Neural cell (in vitro differentiated cells): ENCODE results near the gene HK1. TPM values are rescaled to one million over a fixed set of nuclear protein-coding genes. Genes with fewer than 3 reads are reported as not detected.

Source experiments
- H2AFZ ChIP-seq: fragments of 200-600, 300-800 bp; sonication (generic), shearing (Covaris generic); 2 replicates; pipeline ENCODE4 v1.6.0; 2014; ENCODE audit warnings: low read depth, mild to moderate bottlenecking, antibody characterized with exemption, low read length, moderate library complexity
- H3F3A ChIP-seq: fragments of 200-600 bp; shearing (Covaris generic); 2 replicates; pipeline ENCODE4 v1.6.1; 2016; ENCODE audit warnings: mild to moderate bottlenecking, moderate library complexity, mixed read lengths, antibody characterized with exemption, low read length; ENCODE audit not compliant: insufficient read depth, poor library complexity, severe bottlenecking
- H3K27ac ChIP-seq: fragments of 200-600, 300-800 bp; sonication (generic), shearing (Covaris generic); 2 replicates; pipeline ENCODE4 v1.5.1; 2014; ENCODE audit warnings: mild to moderate bottlenecking, low read length, moderate library complexity
- H3K27me3 ChIP-seq: fragments of 300-800, 200-600 bp; sonication (generic), shearing (Covaris generic); 2 replicates; pipeline ENCODE4 v1.6.0; 2014; ENCODE audit warnings: mild to moderate bottlenecking, low read depth, low read length, moderate library complexity; ENCODE audit not compliant: insufficient read depth
- H3K36me3 ChIP-seq: fragments of 300-800, 200-600 bp; sonication (generic), shearing (Covaris generic); 2 replicates; pipeline ENCODE4 v1.5.1; 2014; ENCODE audit warnings: mild to moderate bottlenecking, antibody characterized with exemption, low read length, moderate library complexity; ENCODE audit not compliant: insufficient read depth
- H3K4me2 ChIP-seq: fragments of 300-800, 200-600 bp; sonication (generic), shearing (Covaris generic); 2 replicates; pipeline ENCODE4 v1.6.0; 2014; ENCODE audit warnings: mild to moderate bottlenecking, low read length
- H3K4me3 ChIP-seq: fragments of 300-800, 200-600 bp; sonication (generic), shearing (Covaris generic); 2 replicates; pipeline ENCODE4 v1.5.1; 2014; ENCODE audit warnings: mild to moderate bottlenecking, low read length, moderate library complexity
- H3K79me2 ChIP-seq: fragments of 200-600 bp; shearing (Covaris generic); replicated peaks from 2 replicates; pipeline ENCODE4 v1.6.0; 2014; ENCODE audit warnings: mild to moderate bottlenecking, low read length, moderate library complexity; ENCODE audit not compliant: insufficient read depth
- H3K9ac ChIP-seq: fragments of 300-800, 200-600 bp; sonication (generic), shearing (Covaris generic); 2 replicates; pipeline ENCODE4 v1.6.1; 2016; ENCODE audit warnings: mild to moderate bottlenecking, low read length, mixed read lengths
- H3K9me2 ChIP-seq: fragments of 200-600 bp; shearing (Covaris generic); 2 replicates; pipeline ENCODE4 v1.6.1; 2016; ENCODE audit warnings: mild to moderate bottlenecking, low read length, mixed read lengths; ENCODE audit not compliant: insufficient read depth
- H3K9me3 ChIP-seq: fragments of 200-600, 300-800 bp; sonication (generic), shearing (Covaris generic); 2 replicates; pipeline ENCODE4 v1.6.1; 2016; ENCODE audit warnings: mild to moderate bottlenecking, mixed run types, low read length, moderate library complexity, mixed read lengths
- H4K20me1 ChIP-seq: fragments of 200-600 bp; shearing (Covaris generic); 2 replicates; pipeline ENCODE4 v1.6.1; 2016; ENCODE audit warnings: mild to moderate bottlenecking, mixed run types; ENCODE audit not compliant: insufficient read depth
- CTCF ChIP-seq: fragments of 450-650 bp; IDR thresholded peaks from 2 replicates; pipeline ENCODE4 v1.5.1; 2014; ENCODE audit warnings: antibody characterized with exemption, mild to moderate bottlenecking, moderate library complexity; ENCODE audit not compliant: poor library complexity, severe bottlenecking
- EP300 ChIP-seq: fragments of 450-650 bp; conservative IDR thresholded peaks from 2 replicates; pipeline ENCODE4 v1.6.1; 2014; ENCODE audit warnings: antibody characterized with exemption, mild to moderate bottlenecking, moderate library complexity; ENCODE audit not compliant: poor library complexity, severe bottlenecking
- EZH2 ChIP-seq: fragments of 200-600, 300-800 bp; shearing (Covaris generic), sonication (generic); IDR thresholded peaks from 2 replicates; pipeline ENCODE4 v1.6.1; 2014; ENCODE audit warnings: antibody characterized with exemption, low read length, borderline replicate concordance, mild to moderate bottlenecking; ENCODE audit not compliant: insufficient read depth, poor library complexity, severe bottlenecking
- MXI1 ChIP-seq: fragments of 450-650 bp; conservative IDR thresholded peaks from 2 replicates; pipeline ENCODE4 v1.6.1; 2014; ENCODE audit warnings: antibody characterized with exemption, mild to moderate bottlenecking; ENCODE audit not compliant: poor library complexity, severe bottlenecking
- POLR2AphosphoS5 ChIP-seq: IDR thresholded peaks from 2 replicates; pipeline ENCODE4 v1.6.1; 2012
- RAD21 ChIP-seq: fragments of 450-650 bp; conservative IDR thresholded peaks from 2 replicates; pipeline ENCODE4 v1.6.1; 2014; ENCODE audit warnings: antibody characterized with exemption, mild to moderate bottlenecking, moderate library complexity
- REST ChIP-seq: IDR thresholded peaks from 2 replicates; pipeline ENCODE4 v1.6.1; 2012; ENCODE audit warnings: borderline replicate concordance
- SMC3 ChIP-seq: fragments of 450-650 bp; conservative IDR thresholded peaks from 2 replicates; pipeline ENCODE4 v1.6.1; 2014; ENCODE audit warnings: antibody characterized with exemption, mild to moderate bottlenecking, moderate library complexity; ENCODE audit not compliant: poor library complexity
- TAF1 ChIP-seq: IDR thresholded peaks from 2 replicates; pipeline ENCODE4 v1.6.1; 2012; ENCODE audit warnings: low read depth
- polyA plus RNA-seq: library from polyadenylated mRNA; depleted of rRNA; stranded (reverse); fragments of >200 nt; gene quantifications from 2 replicates; pipeline ENCODE4 v1.2.3, GENCODE V29; 2014

The HK1 gene
- polyA plus RNA-seq, 1 donor from 2014 or later = 60.5 TPM

- no peak overlapping the region for H2AFZ ChIP-seq
- no peaks in the 10 kb centered on the region for H3K9me3 ChIP-seq
- TF ChIP-seq POLR2AphosphoS5 (no peak), SMC3 (no peak), EP300 (no peak), RAD21 (no peak), TAF1 (no peak)
- H3K27me3 ChIP-seq = no peaks in the 10 kb centered on the region
- H3K79me2 ChIP-seq = no peaks in the 10 kb centered on the region
- no peak overlapping the region for H3K9ac ChIP-seq
- no peak overlapping the region for H3K4me3 ChIP-seq
- no peaks in the 10 kb centered on the region for H3F3A ChIP-seq
- no peaks in the 10 kb centered on the region for H3K36me3 ChIP-seq
- H4K20me1 ChIP-seq = no peaks in the 10 kb centered on the region
- H3K4me2 ChIP-seq = no peak overlapping the region
- no peaks in the 10 kb centered on the region for H3K9me2 ChIP-seq
- no peak overlapping the region for H3K27ac ChIP-seq
These were observed 16.0 kb upstream of the HK1 start for GRCh38 chr10:69262292-69262751.

GRCh38 chr10:69265521-69265920 lies 12.8 kb upstream of the HK1 start:
- Histone ChIP-seq H3K27me3 (no peaks in the 10 kb centered on the region), H4K20me1 (no peaks in the 10 kb centered on the region), H3K27ac (no peak overlapping the region), H3K4me2 (no peak overlapping the region), H3K9ac (no peak overlapping the region), H3K9me2 (no peaks in the 10 kb centered on the region), H3F3A (no peaks in the 10 kb centered on the region), H3K79me2 (no peaks in the 10 kb centered on the region), H2AFZ (no peak overlapping the region), H3K9me3 (no peaks in the 10 kb centered on the region), H3K4me3 (no peak overlapping the region), H3K36me3 (no peaks in the 10 kb centered on the region)
- TF ChIP-seq RAD21 (no peak), POLR2AphosphoS5 (no peak), MXI1 (no peak), REST (no peak), CTCF (no peak), SMC3 (no peak), TAF1 (no peak), EZH2 (no peak), EP300 (no peak)
